ENCODE data around the gene FBN1.

FBN1 gene

DNA sequence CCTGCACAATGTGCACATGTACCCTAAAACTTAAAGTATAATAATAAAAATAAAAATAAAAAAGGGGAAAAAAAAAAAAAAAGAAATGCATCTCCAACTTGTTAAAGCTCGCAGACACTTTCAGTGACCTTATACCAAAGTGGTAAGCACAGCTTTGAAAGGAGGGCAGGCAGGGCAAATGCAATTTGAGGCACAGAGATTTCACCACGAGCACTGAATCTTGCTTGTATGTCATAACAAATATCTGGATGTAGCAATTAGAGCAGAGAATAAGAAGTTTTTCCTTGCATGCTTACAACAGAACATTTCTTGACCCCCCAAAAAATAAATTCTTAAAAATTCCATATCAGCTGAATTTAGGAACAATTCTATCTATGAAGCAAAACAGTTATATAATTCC is 66.5 kb downstream of the FBN1 start:
- TF ChIP-seq EZH2phosphoT487 (IDR thresholded peaks at IDR 0.05; ENCODE audit: low read length) (no peak), EZH2 (optimal IDR thresholded peaks at IDR 0.05; ENCODE audit: low read depth, low read length) (no peak)
- TF ChIP-seq, protein P1, sequence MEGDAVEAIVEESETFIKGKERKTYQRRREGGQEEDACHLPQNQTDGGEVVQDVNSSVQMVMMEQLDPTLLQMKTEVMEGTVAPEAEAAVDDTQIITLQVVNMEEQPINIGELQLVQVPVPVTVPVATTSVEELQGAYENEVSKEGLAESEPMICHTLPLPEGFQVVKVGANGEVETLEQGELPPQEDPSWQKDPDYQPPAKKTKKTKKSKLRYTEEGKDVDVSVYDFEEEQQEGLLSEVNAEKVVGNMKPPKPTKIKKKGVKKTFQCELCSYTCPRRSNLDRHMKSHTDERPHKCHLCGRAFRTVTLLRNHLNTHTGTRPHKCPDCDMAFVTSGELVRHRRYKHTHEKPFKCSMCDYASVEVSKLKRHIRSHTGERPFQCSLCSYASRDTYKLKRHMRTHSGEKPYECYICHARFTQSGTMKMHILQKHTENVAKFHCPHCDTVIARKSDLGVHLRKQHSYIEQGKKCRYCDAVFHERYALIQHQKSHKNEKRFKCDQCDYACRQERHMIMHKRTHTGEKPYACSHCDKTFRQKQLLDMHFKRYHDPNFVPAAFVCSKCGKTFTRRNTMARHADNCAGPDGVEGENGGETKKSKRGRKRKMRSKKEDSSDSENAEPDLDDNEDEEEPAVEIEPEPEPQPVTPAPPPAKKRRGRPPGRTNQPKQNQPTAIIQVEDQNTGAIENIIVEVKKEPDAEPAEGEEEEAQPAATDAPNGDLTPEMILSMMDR (IDR thresholded peaks at IDR 0.05; ENCODE audit: low read length): no peak
- H4K20me1 ChIP-seq (ENCODE audit: insufficient read depth, low read length): no peaks in the 10 kb centered on the region
- H3F3A ChIP-seq (ENCODE audit: insufficient read depth, low read length): no peaks in the 10 kb centered on the region
- no peak overlapping the region for H2AFZ ChIP-seq (ENCODE audit: low read length)
- H3K4me1 ChIP-seq (ENCODE audit: low read length): peaks cover 6% of the 10 kb centered on the region
- no peak overlapping the region for H3K4me2 ChIP-seq (ENCODE audit: low read depth, low read length)
- no peaks in the 10 kb centered on the region for H3K27me3 ChIP-seq (replicated peaks; ENCODE audit: insufficient read depth, low read length)
- no peak overlapping the region for H3K4me3 ChIP-seq (ENCODE audit: low read length)
- no peak overlapping the region for H3K27ac ChIP-seq (ENCODE audit: low read length)
- H3K9me3 ChIP-seq (replicated peaks; ENCODE audit: insufficient read depth, low read length): no peaks in the 10 kb centered on the region
- no peaks in the 10 kb centered on the region for H3K79me2 ChIP-seq (ENCODE audit: low read length)
- H3K9me2 ChIP-seq (replicated peaks; ENCODE audit: insufficient read depth, low read length): no peaks in the 10 kb centered on the region
- H3K36me3 ChIP-seq (replicated peaks; ENCODE audit: insufficient read depth, low read length): no peaks in the 10 kb centered on the region
- no peak overlapping the region for H3K9ac ChIP-seq (ENCODE audit: low read length)
- no peak for DNase-seq

DNA sequence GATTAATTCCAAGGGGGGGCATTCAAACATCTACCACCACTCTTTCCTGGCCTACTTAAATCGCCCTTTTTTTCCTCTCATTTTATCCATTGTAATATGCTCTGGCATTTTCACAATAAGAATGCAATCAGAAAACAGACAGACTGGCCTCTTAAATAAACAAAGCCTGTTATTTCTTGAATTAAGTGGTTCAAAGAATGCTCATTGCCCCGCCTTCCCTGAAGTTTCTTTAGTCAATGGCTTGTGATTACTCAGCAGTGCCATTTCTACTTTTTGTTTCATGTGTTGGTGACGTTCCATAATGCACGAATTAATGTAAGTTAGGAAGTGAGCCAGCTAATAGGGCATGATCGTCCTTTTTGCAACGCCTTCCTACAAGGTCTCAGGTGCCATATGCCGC is 68.0 kb downstream of the FBN1 start:
- H2AFZ ChIP-seq (ENCODE audit: low read length): peak overlapping the region; percentile 31
- no peak for TF ChIP-seq EZH2phosphoT487 (IDR thresholded peaks at IDR 0.05; ENCODE audit: low read length)
- no peak for TF ChIP-seq EZH2 (optimal IDR thresholded peaks at IDR 0.05; ENCODE audit: low read depth, low read length)
- TF ChIP-seq, protein P1 (IDR thresholded peaks at IDR 0.05; ENCODE audit: low read length): no peak
- no peaks in the 10 kb centered on the region for H4K20me1 ChIP-seq (ENCODE audit: insufficient read depth, low read length)
- no peaks in the 10 kb centered on the region for H3K9me2 ChIP-seq (replicated peaks; ENCODE audit: insufficient read depth, low read length)
- no peaks in the 10 kb centered on the region for H3K27me3 ChIP-seq (replicated peaks; ENCODE audit: insufficient read depth, low read length)
- H3K27ac ChIP-seq (ENCODE audit: low read length): peak overlapping the region; percentile 14; the same call in 1 of the 2 replicates
- no peaks in the 10 kb centered on the region for H3F3A ChIP-seq (ENCODE audit: insufficient read depth, low read length)
- H3K9ac ChIP-seq (ENCODE audit: low read length): no peak overlapping the region
- H3K36me3 ChIP-seq (replicated peaks; ENCODE audit: insufficient read depth, low read length): no peaks in the 10 kb centered on the region
- H3K79me2 ChIP-seq (ENCODE audit: low read length): no peaks in the 10 kb centered on the region
- peaks cover 6% of the 10 kb centered on the region for H3K4me1 ChIP-seq (ENCODE audit: low read length)
- no peaks in the 10 kb centered on the region for H3K9me3 ChIP-seq (replicated peaks; ENCODE audit: insufficient read depth, low read length)
- peak overlapping the region; percentile 18; the same call in 1 of the 2 replicates for H3K4me3 ChIP-seq (ENCODE audit: low read length)
- peak; percentile 82 for DNase-seq
- peak overlapping the region; percentile 42 for H3K4me2 ChIP-seq (ENCODE audit: low read depth, low read length)

DNA sequence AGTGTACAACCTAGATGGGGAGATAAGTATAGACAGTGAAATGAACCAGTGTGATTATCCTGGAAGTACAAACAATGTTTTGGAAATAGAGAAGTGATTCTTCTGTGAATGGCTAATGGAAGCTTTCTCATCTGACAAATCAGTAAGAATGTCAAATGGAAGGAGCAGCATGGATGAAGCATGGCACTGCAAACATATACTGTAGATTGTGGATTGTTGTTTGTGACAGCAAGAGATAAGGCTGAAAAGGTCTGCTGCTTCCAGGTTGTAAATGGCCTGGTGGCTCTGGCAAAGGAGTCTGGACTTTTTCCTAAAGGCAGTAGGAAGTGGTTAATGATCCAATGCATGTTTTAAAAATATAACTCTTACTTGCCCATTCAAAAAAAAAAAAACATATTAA is 71.3 kb downstream of the FBN1 start:
- Histone ChIP-seq H3K27ac (ENCODE audit: low read length) (no peak overlapping the region), H2AFZ (ENCODE audit: low read length) (no peak overlapping the region), H3K4me1 (ENCODE audit: low read length) (peaks cover 32% of the 10 kb centered on the region), H3K27me3 (replicated peaks; ENCODE audit: insufficient read depth, low read length) (no peaks in the 10 kb centered on the region), H3K4me2 (ENCODE audit: low read depth, low read length) (no peak overlapping the region), H4K20me1 (ENCODE audit: insufficient read depth, low read length) (no peaks in the 10 kb centered on the region), H3K4me3 (ENCODE audit: low read length) (no peak overlapping the region), H3K79me2 (ENCODE audit: low read length) (no peaks in the 10 kb centered on the region), H3K36me3 (replicated peaks; ENCODE audit: insufficient read depth, low read length) (no peaks in the 10 kb centered on the region), H3K9me3 (replicated peaks; ENCODE audit: insufficient read depth, low read length) (no peaks in the 10 kb centered on the region), H3F3A (ENCODE audit: insufficient read depth, low read length) (peaks cover 16% of the 10 kb centered on the region), H3K9me2 (replicated peaks; ENCODE audit: insufficient read depth, low read length) (no peaks in the 10 kb centered on the region), H3K9ac (ENCODE audit: low read length) (no peak overlapping the region)
- DNase-seq: no peak
- TF ChIP-seq, protein P1 (IDR thresholded peaks at IDR 0.05; ENCODE audit: low read length): no peak
- no peak for TF ChIP-seq EZH2phosphoT487 (IDR thresholded peaks at IDR 0.05; ENCODE audit: low read length)
- no peak for TF ChIP-seq EZH2 (optimal IDR thresholded peaks at IDR 0.05; ENCODE audit: low read depth, low read length)

Measured in MM.1S (cell line).